AG09309 (cell line): ENCODE data around the gene CACNA2D2.

ENCODE experiments used
- DNase-seq: peaks from one replicate; pipeline ENCODE4 v3.0.0-alpha.2; 2010; ENCODE audit warnings: low read depth
- H3K4me3 ChIP-seq: 2 replicates; pipeline ENCODE4 v1.5.1; 2011; ENCODE audit warnings: mild to moderate bottlenecking, low read depth, low read length, moderate library complexity; ENCODE audit not compliant: control insufficient read depth
- CTCF ChIP-seq: IDR thresholded peaks from 2 replicates; pipeline ENCODE4 v1.5.1; 2011; ENCODE audit warnings: mild to moderate bottlenecking, low read depth, low read length, inconsistent platforms; ENCODE audit not compliant: insufficient read depth, control insufficient read depth; ENCODE audit errors: missing control alignments

The CACNA2D2 gene

GRCh38 chr3:50318163-50318562, 185.3 kb downstream of the CACNA2D2 start:
- no peak for TF ChIP-seq CTCF
- no peak for DNase-seq
- no peak overlapping the region for H3K4me3 ChIP-seq

DNA sequence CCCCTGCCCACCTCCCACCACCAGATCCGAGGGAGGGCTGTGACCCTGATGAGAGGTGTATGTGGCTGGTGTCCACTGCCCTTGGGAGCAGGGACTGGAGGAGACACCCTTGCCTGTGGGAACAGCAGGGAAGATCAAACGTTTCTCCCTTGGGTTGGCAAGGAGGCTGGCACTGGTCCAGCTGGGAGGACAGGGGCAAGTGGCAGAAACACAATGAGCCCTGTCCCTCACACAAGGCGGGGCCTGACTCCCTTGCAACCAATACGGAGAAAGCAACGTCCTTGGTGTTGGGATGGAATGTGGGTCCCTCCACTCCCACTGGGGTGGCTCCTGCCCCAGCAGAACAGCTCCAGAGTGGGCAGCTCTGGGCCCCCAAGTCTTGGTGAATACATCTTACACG, 186.1 kb downstream of the CACNA2D2 start:
- no peak for TF ChIP-seq CTCF
- no peak for DNase-seq
- H3K4me3 ChIP-seq = no peak overlapping the region

- no peak for TF ChIP-seq CTCF
- H3K4me3 ChIP-seq = no peak overlapping the region
- no peak for DNase-seq
These were observed 186.7 kb downstream of the CACNA2D2 start for GRCh38 chr3:50316657-50317242.

DNA sequence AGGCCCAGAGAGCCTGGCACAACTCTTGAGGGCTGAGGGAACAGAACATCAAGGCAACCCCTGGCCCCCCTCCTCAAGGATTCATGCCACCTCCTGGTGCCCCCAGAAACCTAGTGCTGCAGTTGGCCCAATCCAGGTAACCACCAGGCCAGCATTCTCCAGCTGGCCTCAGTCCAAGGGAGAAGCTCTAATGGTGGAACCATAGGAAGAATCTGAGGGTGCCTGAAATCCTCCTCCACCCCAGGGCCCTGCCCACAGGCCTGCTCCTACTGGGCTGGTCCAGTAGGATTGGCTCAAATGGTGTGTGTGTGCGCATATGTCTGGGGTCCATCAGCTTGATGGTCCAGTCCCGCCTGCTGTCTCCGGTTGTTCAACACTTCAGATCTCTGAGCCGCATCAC, 188.6 kb downstream of the CACNA2D2 start:
- TF ChIP-seq CTCF = no peak
- no peak for DNase-seq
- no peak overlapping the region for H3K4me3 ChIP-seq

- DNase-seq = no peak
- H3K4me3 ChIP-seq = no peak overlapping the region
- TF ChIP-seq CTCF = no peak
These were observed 189.1 kb downstream of the CACNA2D2 start for GRCh38 chr3:50314342-50314741.
